ENCODE data around the gene MLIP.

- TF ChIP-seq POLR2A (IDR thresholded peaks at IDR 0.05) (no peak), CTCF (IDR thresholded peaks at IDR 0.05) (no peak)
Observed at GRCh38 chr6:54243699-54244098, 132.5 kb downstream of the MLIP start.

All from vagina (tissue), 2 donors.